CMK (cell line): ENCODE measurements around the gene LRRC4B.

Source experiments
- DNase-seq: peaks from one replicate; pipeline ENCODE4 v3.0.0-alpha.2; 2010; ENCODE audit warnings: low read depth

LRRC4B gene

GRCh38 chr19:50570997-50571396, 2.8 kb upstream of the LRRC4B start:
- DNase-seq: no peak

GRCh38 chr19:50569938-50570540, 1.8 kb upstream of the LRRC4B start:
- DNase-seq: no peak

DNA sequence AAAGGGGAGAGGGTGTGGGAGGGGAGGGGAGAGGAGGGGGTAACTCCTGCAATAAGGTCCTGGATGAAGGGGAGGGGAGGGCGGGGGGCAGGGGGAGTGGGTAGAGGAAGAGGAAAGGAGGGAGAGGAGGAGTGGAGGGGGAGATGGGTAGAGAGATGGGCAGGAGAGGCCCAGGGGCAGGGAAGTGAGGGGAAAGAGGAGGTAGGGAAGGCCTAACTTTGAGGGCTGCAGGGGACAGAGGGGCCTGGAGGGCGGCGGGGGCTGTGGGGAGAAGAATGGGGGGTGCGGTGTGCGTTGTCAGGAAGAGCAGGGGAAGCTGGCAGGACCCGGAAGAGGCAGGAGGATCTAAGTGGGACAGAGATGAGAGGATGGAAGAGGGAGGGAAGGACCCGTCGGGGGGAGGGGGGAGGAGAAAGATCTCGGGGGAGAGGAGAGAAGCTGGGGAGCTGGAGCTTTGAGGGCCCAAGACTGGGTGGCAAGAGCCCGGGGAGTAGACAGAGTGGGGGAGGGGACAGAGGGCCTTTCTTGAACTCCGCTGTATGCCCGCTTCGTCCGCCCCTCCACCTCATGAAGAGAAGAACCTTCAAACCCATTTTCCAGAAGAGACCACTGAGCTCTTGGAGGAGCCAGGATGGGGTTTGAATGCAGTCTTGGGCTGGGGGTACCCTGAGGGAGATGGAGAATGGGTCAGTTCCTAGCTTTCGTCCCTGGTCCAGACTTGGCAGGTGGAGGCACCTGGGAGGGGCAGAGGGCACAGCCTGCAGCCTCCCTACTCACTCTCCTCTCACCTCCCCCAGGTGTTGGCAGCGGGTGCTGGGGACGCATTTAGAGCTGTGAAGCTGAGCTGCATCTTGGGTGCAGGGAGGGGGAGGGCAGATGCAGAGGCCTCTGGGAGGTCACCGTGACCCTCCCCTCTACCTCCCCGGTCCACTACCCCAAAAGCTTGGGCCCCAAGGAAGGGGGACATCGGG, 778 bp upstream of the LRRC4B start:
- DNase-seq: no peak

- no peak for DNase-seq
Observed at GRCh38 chr19:50567052-50567841, 988 bp downstream of the LRRC4B start.

- DNase-seq: no peak
Observed at GRCh38 chr19:50565984-50566903, 2.0 kb downstream of the LRRC4B start.

DNA sequence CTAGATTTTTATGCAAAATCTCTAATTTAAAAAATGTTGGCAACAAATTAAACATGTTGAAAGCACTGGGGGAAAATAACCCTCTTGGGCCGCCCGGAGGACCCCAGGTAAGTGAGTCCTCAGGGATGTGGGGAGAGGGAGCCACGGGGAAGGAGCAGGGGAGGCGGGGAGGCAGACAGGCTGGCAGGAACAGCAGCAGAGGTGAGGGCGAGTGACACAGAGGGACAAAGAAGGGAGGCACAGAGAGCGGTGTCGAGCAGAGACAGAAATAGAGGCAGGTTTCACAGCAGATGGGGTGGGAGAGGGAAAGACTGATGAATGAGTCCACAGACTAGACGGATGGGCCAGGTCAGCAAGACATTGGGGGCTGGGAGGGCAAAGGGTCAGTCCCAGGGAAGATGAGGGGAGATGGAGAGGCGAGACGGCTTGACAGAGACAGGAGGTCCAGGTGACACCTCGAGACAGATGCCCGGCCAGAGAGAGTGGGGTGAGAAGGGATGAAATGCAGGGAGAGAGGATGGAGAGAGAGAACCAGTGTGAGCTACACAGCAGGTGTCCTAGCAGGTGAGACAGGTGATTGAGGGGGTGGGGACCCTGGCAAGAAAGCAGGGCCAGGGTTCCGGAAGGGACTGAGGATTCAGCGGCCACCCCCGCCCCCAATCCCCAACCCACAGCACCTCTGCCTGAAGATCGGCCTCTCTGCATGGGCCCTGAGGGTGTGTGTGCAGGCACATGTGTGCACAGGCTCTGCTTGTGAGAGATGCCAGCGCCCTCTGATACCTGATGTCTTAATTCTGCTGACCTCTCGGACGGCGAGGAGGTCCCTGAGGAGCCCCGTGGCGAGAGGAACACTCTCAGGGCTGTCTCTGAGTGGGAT, 3.8 kb downstream of the LRRC4B start:
- DNase-seq: no peak

- no peak for DNase-seq
Observed at GRCh38 chr19:50563597-50563996, 4.6 kb downstream of the LRRC4B start.

GRCh38 chr19:50562996-50563395, 5.2 kb downstream of the LRRC4B start:
- DNase-seq: no peak

GRCh38 chr19:50562329-50562728, 5.9 kb downstream of the LRRC4B start:
- no peak for DNase-seq

DNA sequence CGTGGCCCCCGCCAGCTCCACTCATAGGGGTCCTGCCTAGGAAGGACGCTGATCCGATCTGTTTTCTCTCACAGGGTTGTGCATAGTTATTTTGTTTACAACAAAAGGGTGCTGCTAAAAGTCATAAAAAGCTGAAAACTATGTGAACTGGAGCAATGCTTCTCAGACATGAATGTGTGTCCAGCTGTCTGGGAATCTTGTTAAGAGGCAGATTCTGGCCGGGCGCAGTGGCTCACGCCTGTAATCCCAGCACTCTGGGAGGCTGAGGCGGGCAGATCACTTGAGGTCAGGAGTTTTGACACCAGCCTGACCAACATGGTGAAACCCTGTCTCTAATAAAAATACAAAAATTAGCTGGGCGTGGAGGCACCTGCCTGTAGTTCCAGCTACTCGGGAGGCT, 8.6 kb downstream of the LRRC4B start:
- DNase-seq: no peak

GRCh38 chr19:50558449-50558848, 9.8 kb downstream of the LRRC4B start:
- no peak for DNase-seq

- no peak for DNase-seq
Observed at GRCh38 chr19:50558039-50558438, 10.2 kb downstream of the LRRC4B start.

DNA sequence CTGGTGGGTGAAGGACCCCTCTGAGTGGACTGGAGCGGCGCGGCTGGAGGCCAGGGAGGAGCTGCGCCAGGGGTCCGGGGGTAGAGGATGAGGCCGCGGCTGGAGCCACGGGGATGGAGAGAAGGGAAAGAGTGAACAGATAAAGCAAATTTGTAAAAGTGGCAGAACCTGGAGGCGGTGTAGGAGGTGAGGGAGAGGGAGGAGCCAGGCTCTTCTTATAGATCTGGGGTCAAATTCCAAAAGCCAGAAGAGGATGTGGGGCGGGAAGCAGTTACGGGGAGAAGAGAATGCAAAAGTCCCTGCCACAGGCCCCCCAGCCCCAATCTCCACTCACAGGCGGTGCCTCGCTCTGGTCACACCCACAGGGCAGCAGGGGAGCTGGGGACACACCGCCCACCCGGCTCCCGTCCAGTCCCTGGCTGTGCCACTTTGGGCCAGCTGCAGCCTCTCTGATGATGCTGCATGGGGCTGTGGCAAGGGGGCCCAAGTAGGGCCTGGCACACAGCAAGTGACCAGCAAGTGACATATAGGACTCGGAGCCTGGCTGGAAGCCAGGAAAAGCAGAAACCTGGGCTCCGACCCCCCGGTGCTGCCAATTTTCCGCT, 11.1 kb downstream of the LRRC4B start:
- DNase-seq: no peak

- peak; percentile 82 for DNase-seq
Observed at GRCh38 chr19:50556282-50557008, 11.8 kb downstream of the LRRC4B start.

GRCh38 chr19:50555450-50556281, 12.6 kb downstream of the LRRC4B start:
- DNase-seq: no peak

DNA sequence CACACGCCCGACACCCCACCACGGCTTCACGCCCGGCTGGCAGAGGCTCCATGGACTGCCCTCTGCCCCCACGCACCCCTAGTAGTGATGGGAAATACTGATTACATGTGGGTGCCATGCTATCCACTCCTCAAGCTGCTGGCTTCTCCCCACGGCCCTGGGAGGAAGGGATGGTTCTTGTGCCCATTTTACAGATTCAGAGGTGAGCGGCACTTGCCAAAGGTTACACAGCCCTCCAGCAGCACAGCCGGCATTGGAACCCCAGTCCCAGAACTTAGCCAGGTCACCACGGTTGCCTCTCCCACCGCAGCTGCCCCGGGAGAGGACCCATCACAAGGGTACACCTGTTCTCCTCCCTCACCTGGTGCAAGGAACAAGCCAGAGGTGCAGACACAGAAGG, 13.2 kb downstream of the LRRC4B start:
- no peak for DNase-seq

DNA sequence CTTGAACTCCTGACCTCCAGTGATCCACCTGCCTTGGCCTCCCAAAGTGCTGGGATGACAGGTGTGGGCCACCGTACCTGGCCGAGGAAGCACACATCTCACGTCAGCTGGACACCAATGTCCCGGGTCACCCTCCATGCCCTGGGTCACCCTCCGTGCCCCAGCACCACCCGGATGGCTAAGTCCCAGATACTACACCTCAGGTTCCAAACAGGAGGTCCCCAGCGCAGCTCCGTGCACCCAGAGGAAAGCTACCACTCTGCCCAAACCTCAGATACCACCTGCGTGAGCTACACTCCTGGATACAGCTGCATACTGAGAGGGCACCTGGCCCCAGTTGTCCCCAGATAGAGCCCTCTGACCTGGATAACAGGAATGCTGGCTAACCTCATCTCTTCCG, 14.0 kb downstream of the LRRC4B start:
- no peak for DNase-seq

DNA sequence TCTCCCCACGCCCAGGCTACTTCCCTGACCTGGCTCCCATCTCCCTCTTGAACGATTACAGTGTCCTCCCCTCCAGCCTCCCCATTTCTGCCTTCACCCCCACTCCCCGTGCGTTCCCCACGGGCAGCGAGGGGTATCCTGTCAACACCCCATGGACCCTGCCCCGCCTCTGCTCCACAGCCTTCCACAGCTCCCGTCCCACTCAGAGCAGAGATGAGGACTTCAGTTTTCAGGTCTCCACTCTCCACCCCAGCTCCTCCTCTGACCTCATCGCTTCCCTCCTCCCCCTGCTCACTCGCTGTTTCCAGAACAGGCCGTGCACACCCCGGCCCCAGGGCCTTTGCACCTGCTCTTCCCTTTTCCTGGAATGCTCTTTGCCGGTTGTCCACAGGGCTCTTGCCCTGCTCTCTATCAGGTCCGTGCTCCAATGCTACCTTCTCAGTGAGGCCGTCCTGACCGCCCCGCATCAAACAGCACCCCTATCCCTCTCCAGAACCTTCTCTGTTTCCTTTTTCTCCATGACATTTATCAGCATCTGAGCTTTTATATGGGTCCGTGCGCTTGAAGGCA, 15.0 kb downstream of the LRRC4B start:
- DNase-seq: no peak
